CD14-positive monocyte (primary cell): ENCODE measurements around the gene SRRM3. TPM values are rescaled to one million over a fixed set of nuclear protein-coding genes. Genes with fewer than 3 reads are reported as not detected.
A peak's percentile ranks its signal among the peaks of the same experiment; 100 is the strongest.
"Not testable (repeated sequence)": the region's sequence is repeated elsewhere in the genome, so short reads cannot be mapped to it uniquely, and the experiment has no call there.

Source experiments
- DNase-seq, 3 donors: peaks; one replicate each; pipeline ENCODE4 v3.0.0-alpha.2; 2011 to 2022
- H2AFZ ChIP-seq: 2 replicates; pipeline ENCODE4 v1.6.0; 2012; ENCODE audit warnings: mild to moderate bottlenecking, low read depth, low read length, inconsistent platforms; ENCODE audit not compliant: insufficient read depth, poor library complexity, severe bottlenecking
- H3K27ac ChIP-seq, 2 donors: 1 replicate in 1 of 2; 2 replicates in 1 of 2; pipeline ENCODE4 v1.5.1; 2012 to 2013; ENCODE audit warnings: low read length in 2 of 2, control low read depth in 1 of 2, inconsistent platforms in 1 of 2, low read depth in 1 of 2, mild to moderate bottlenecking in 1 of 2
- H3K27me3 ChIP-seq, 2 donors: one replicate each; pipeline versions ENCODE4 v1.6.0 to v1.6.1; 2011 to 2013; ENCODE audit warnings: low read length in 2 of 2; ENCODE audit not compliant: control insufficient read depth in 2 of 2, insufficient read depth in 2 of 2
- H3K36me3 ChIP-seq, 2 donors: replicated peaks in 1 of 2; 1 replicate in 1 of 2; 2 replicates in 1 of 2; pipeline versions ENCODE4 v1.5.1 to v1.6.1; 2012 to 2013; ENCODE audit warnings: low read length in 2 of 2, control low read depth in 1 of 2, inconsistent platforms in 1 of 2, mild to moderate bottlenecking in 1 of 2; ENCODE audit not compliant: insufficient read depth in 2 of 2, control insufficient read depth in 1 of 2
- H3K4me1 ChIP-seq, 2 donors: 1 replicate in 1 of 2; 2 replicates in 1 of 2; pipeline versions ENCODE4 v1.5.1 to v1.6.1; 2012 to 2013; ENCODE audit warnings: low read length in 2 of 2, control low read depth in 1 of 2, inconsistent platforms in 1 of 2, mild to moderate bottlenecking in 1 of 2, moderate library complexity in 1 of 2; ENCODE audit not compliant: insufficient read depth in 2 of 2, control insufficient read depth in 1 of 2
- H3K4me2 ChIP-seq: replicated peaks from 2 replicates; pipeline ENCODE3; 2012; ENCODE audit warnings: low read length, moderate library complexity, mild to moderate bottlenecking; ENCODE audit not compliant: poor library complexity, severe bottlenecking; ENCODE audit errors: extremely low read depth
- H3K4me3 ChIP-seq, 3 experiments: fragments of 200-600 bp in 1 of 3; sonication (generic) in 1 of 3; replicated peaks in 1 of 3; 1 replicate in 2 of 3; 2 replicates in 1 of 3; pipeline ENCODE4 v1.5.1; 2011 to 2013; ENCODE audit warnings: low read length in 3 of 3, mild to moderate bottlenecking in 3 of 3, control low read depth in 2 of 3, low read depth in 2 of 3, inconsistent platforms in 1 of 3, moderate library complexity in 1 of 3
- H3K79me2 ChIP-seq: 2 replicates; pipeline ENCODE4 v1.6.0; 2012; ENCODE audit warnings: mild to moderate bottlenecking, control low read depth, inconsistent platforms, low read length, moderate library complexity; ENCODE audit not compliant: insufficient read depth
- H3K9ac ChIP-seq: 2 replicates; pipeline ENCODE4 v1.6.0; 2017; ENCODE audit warnings: low read length, mild to moderate bottlenecking; ENCODE audit not compliant: insufficient read depth, poor library complexity, severe bottlenecking
- H3K9me3 ChIP-seq, 2 donors: replicated peaks in 1 of 2; 1 replicate in 1 of 2; 2 replicates in 1 of 2; pipeline versions ENCODE4 v1.5.1 to v1.6.1; 2012 to 2013; ENCODE audit warnings: low read length in 2 of 2, control low read depth in 1 of 2; ENCODE audit not compliant: control insufficient read depth in 1 of 2, insufficient read depth in 1 of 2
- H4K20me1 ChIP-seq: 2 replicates; pipeline ENCODE4 v1.6.0; 2012; ENCODE audit warnings: mild to moderate bottlenecking, low read length, control low read depth, moderate library complexity; ENCODE audit not compliant: insufficient read depth
- H3K27ac Mint-ChIP-seq, 7 donors: one replicate each; pipeline ENCODE4 v1.8.0; 2020; ENCODE audit warnings: mild to moderate bottlenecking in 7 of 7, mixed read lengths in 7 of 7, moderate library complexity in 6 of 7, inconsistent platforms in 2 of 7
- H3K27me3 Mint-ChIP-seq, 3 donors: one replicate each; pipeline ENCODE4 v1.8.0; 2021 to 2022; ENCODE audit warnings: low read depth in 3 of 3, mild to moderate bottlenecking in 3 of 3, mixed read lengths in 3 of 3, moderate library complexity in 3 of 3, inconsistent platforms in 1 of 3
- H3K36me3 Mint-ChIP-seq, 2 donors: one replicate each; pipeline ENCODE4 v1.8.0; 2020; ENCODE audit warnings: mixed read lengths in 2 of 2, inconsistent platforms in 1 of 2, mild to moderate bottlenecking in 1 of 2
- H3K4me1 Mint-ChIP-seq: one replicate; pipeline ENCODE4 v1.8.0; 2020; ENCODE audit warnings: mild to moderate bottlenecking, mixed read lengths
- H3K4me3 Mint-ChIP-seq, 2 donors: one replicate each; pipeline ENCODE4 v1.8.0; 2020; ENCODE audit warnings: mild to moderate bottlenecking in 2 of 2, mixed read lengths in 2 of 2, moderate library complexity in 1 of 2
- H3K9me3 Mint-ChIP-seq, 7 donors: one replicate each; pipeline ENCODE4 v1.8.0; 2020 to 2022; ENCODE audit warnings: mixed read lengths in 7 of 7, mild to moderate bottlenecking in 6 of 7, moderate library complexity in 6 of 7, inconsistent platforms in 2 of 7
- WGBS: methylation state at CpG from one replicate; pipeline ENCODE4 v1.1.5; 2013; ENCODE audit warnings: missing lambda C conversion rate; ENCODE audit not compliant: insufficient coverage; 5-methylcytosine and 5-hydroxymethylcytosine counted together
- intact Hi-C, 2 donors: fragments of 100-400 bp; cut with micrococcal nuclease; formaldehyde crosslinking; loops; one replicate each; pipeline versions ENCODE4 v1.15.0 to v1.15.1; 2023
- polyA plus RNA-seq, 3 donors: library from polyadenylated mRNA; depleted of rRNA in 1 of 3; unstranded in 2 of 3; stranded (reverse) in 1 of 3; fragments of 300-500 nt in 2 of 3; fragments of >200 nt in 1 of 3; fragmentation: Illumina TruSeq in 2 of 3; gene quantifications; 1 replicate in 2 of 3; 2 replicates in 1 of 3; pipeline ENCODE4 v1.2.3, GENCODE V29; 2012 to 2021
- TF ChIP-seq, protein P1 (sequence below): fragments of 200-600 bp; IDR thresholded peaks from one replicate; pipeline ENCODE4 v1.8.0; 2022; ENCODE audit warnings: antibody characterized with exemption, mild to moderate bottlenecking

The SRRM3 gene
- polyA plus RNA-seq, 3 donors, result not detected

DNA sequence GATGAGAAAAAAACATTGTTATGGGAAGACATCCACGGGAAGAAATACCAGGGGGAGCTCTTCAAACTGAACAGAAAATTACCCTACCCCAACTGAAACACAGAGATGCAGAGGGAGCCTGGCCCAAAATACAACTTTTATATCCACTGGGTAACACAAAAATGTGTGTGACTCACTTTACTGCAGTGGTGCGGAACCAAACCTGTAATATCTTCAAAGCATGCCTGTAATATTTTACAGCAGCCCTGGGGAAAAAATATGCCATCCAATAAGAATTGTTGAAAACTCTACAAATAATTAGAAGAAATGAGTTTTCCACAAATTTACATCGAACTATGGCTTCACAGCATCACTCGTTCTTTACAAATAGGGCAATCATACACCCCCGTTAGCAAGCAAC, 49.8 kb upstream of the SRRM3 start:
- TF ChIP-seq, protein P1, sequence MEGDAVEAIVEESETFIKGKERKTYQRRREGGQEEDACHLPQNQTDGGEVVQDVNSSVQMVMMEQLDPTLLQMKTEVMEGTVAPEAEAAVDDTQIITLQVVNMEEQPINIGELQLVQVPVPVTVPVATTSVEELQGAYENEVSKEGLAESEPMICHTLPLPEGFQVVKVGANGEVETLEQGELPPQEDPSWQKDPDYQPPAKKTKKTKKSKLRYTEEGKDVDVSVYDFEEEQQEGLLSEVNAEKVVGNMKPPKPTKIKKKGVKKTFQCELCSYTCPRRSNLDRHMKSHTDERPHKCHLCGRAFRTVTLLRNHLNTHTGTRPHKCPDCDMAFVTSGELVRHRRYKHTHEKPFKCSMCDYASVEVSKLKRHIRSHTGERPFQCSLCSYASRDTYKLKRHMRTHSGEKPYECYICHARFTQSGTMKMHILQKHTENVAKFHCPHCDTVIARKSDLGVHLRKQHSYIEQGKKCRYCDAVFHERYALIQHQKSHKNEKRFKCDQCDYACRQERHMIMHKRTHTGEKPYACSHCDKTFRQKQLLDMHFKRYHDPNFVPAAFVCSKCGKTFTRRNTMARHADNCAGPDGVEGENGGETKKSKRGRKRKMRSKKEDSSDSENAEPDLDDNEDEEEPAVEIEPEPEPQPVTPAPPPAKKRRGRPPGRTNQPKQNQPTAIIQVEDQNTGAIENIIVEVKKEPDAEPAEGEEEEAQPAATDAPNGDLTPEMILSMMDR, result no peak
- H3K27me3 ChIP-seq, result peaks cover 2 to 16% of the 10 kb centered on the region in 2 donors
- no peak overlapping the region for H3K4me2 ChIP-seq
- WGBS, result 92% methylated on average over 2 of the region's 5 CpGs
- H3K9me3 ChIP-seq, result no peaks in the 10 kb centered on the region
- no peaks in the 10 kb centered on the region for H3K79me2 ChIP-seq
- intact Hi-C loops, result no loop called here
- H3K4me3 ChIP-seq, result no peak overlapping the region
- H3K9me3 Mint-ChIP-seq, result no peaks in the 10 kb centered on the region
- peaks cover 15% of the 10 kb centered on the region for H3K4me1 Mint-ChIP-seq
- H3K27ac Mint-ChIP-seq, result peak overlapping the region in 1 of 7 donors; percentile 10
- H3K27ac ChIP-seq, result no peak overlapping the region
- H3K36me3 ChIP-seq, result no peaks in the 10 kb centered on the region
- H3K36me3 Mint-ChIP-seq, result peaks cover 0 to 3% of the 10 kb centered on the region in 2 donors
- H3K27me3 Mint-ChIP-seq, result peaks cover 17 to 30% (median 21%) of the 10 kb centered on the region in 3 donors
- H3K4me1 ChIP-seq, result peaks cover 15% of the 10 kb centered on the region in 2 donors
- no peak overlapping the region for H2AFZ ChIP-seq
- H3K4me3 Mint-ChIP-seq, result no peak overlapping the region
- DNase-seq, result no peak
- no peak overlapping the region for H3K9ac ChIP-seq
- no peaks in the 10 kb centered on the region for H4K20me1 ChIP-seq

DNA sequence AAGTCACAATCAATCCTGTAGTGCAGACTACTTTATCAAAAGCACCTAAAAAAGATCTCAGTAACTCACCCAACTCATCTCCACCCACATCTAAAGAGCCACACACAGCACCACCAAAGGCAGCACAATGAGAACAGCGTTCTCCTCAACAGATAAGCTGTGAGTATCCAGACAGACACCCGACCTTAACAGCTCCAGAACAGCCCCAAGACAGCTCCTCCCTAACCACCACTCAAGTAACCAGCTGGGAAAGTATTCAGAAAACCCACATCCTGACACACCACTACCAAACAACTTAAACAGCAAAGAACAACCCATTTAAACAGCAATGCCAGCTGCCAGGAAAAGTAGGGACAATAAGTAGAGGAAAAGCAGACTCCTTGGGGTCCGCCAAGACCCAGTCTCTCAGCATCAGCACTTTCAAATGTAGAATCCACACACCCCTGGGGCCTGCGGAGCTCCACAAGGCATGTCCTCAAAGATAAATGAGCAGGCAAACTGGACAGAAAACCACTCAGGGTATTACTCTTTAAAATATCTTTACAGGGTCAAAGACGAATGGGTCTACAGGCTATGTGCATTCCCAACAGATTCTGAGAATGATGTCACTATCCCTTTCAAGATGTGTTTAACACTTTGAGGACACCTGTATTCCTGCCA, 48.0 kb upstream of the SRRM3 start:
- DNase-seq, H4K20me1 ChIP-seq, H3K36me3 Mint-ChIP-seq, H3K4me3 ChIP-seq, H3K9ac ChIP-seq, H3K9me3 Mint-ChIP-seq, H3K9me3 ChIP-seq, H3K27ac Mint-ChIP-seq, H2AFZ ChIP-seq, H3K4me2 ChIP-seq, H3K27ac ChIP-seq, H3K36me3 ChIP-seq, H3K79me2 ChIP-seq, intact Hi-C loops: not testable (repeated sequence)
- peaks cover 19 to 31% (median 20%) of the 10 kb centered on the region in 3 donors for H3K27me3 Mint-ChIP-seq
- H3K4me1 Mint-ChIP-seq, result peaks cover 17% of the 10 kb centered on the region
- peak overlapping the region in 1 of 2 donors; percentile 1 for H3K4me3 Mint-ChIP-seq
- WGBS, result 94% methylated on average over 3 of the region's 5 CpGs
- Histone ChIP-seq H3K4me1 (peaks cover 15% of the 10 kb centered on the region in 2 donors), H3K27me3 (peaks cover 2 to 16% of the 10 kb centered on the region in 2 donors)
